CD14-positive monocyte (primary cell): ENCODE data around the gene TMEM45A. TPM values are rescaled to one million over a fixed set of nuclear protein-coding genes. Genes with fewer than 3 reads are reported as not detected.

ENCODE experiments used
- DNase-seq, 3 donors: peaks; one replicate each; pipeline ENCODE4 v3.0.0-alpha.2; 2011 to 2022
- H2AFZ ChIP-seq: 2 replicates; pipeline ENCODE4 v1.6.0; 2012; ENCODE audit warnings: mild to moderate bottlenecking, low read depth, low read length, inconsistent platforms; ENCODE audit not compliant: insufficient read depth, poor library complexity, severe bottlenecking
- H3K27ac ChIP-seq, 2 donors: 1 replicate in 1 of 2; 2 replicates in 1 of 2; pipeline ENCODE4 v1.5.1; 2012 to 2013; ENCODE audit warnings: low read length in 2 of 2, control low read depth in 1 of 2, inconsistent platforms in 1 of 2, low read depth in 1 of 2, mild to moderate bottlenecking in 1 of 2
- H3K27me3 ChIP-seq, 2 donors: one replicate each; pipeline versions ENCODE4 v1.6.0 to v1.6.1; 2011 to 2013; ENCODE audit warnings: low read length in 2 of 2; ENCODE audit not compliant: control insufficient read depth in 2 of 2, insufficient read depth in 2 of 2
- H3K36me3 ChIP-seq, 2 donors: replicated peaks in 1 of 2; 1 replicate in 1 of 2; 2 replicates in 1 of 2; pipeline versions ENCODE4 v1.5.1 to v1.6.1; 2012 to 2013; ENCODE audit warnings: low read length in 2 of 2, control low read depth in 1 of 2, inconsistent platforms in 1 of 2, mild to moderate bottlenecking in 1 of 2; ENCODE audit not compliant: insufficient read depth in 2 of 2, control insufficient read depth in 1 of 2
- H3K4me1 ChIP-seq, 2 donors: 1 replicate in 1 of 2; 2 replicates in 1 of 2; pipeline versions ENCODE4 v1.5.1 to v1.6.1; 2012 to 2013; ENCODE audit warnings: low read length in 2 of 2, control low read depth in 1 of 2, inconsistent platforms in 1 of 2, mild to moderate bottlenecking in 1 of 2, moderate library complexity in 1 of 2; ENCODE audit not compliant: insufficient read depth in 2 of 2, control insufficient read depth in 1 of 2
- H3K4me2 ChIP-seq: replicated peaks from 2 replicates; pipeline ENCODE3; 2012; ENCODE audit warnings: low read length, moderate library complexity, mild to moderate bottlenecking; ENCODE audit not compliant: poor library complexity, severe bottlenecking; ENCODE audit errors: extremely low read depth
- H3K4me3 ChIP-seq, 3 experiments: fragments of 200-600 bp in 1 of 3; sonication (generic) in 1 of 3; replicated peaks in 1 of 3; 1 replicate in 2 of 3; 2 replicates in 1 of 3; pipeline ENCODE4 v1.5.1; 2011 to 2013; ENCODE audit warnings: low read length in 3 of 3, mild to moderate bottlenecking in 3 of 3, control low read depth in 2 of 3, low read depth in 2 of 3, inconsistent platforms in 1 of 3, moderate library complexity in 1 of 3
- H3K79me2 ChIP-seq: 2 replicates; pipeline ENCODE4 v1.6.0; 2012; ENCODE audit warnings: mild to moderate bottlenecking, control low read depth, inconsistent platforms, low read length, moderate library complexity; ENCODE audit not compliant: insufficient read depth
- H3K9ac ChIP-seq: 2 replicates; pipeline ENCODE4 v1.6.0; 2017; ENCODE audit warnings: low read length, mild to moderate bottlenecking; ENCODE audit not compliant: insufficient read depth, poor library complexity, severe bottlenecking
- H3K9me3 ChIP-seq, 2 donors: replicated peaks in 1 of 2; 1 replicate in 1 of 2; 2 replicates in 1 of 2; pipeline versions ENCODE4 v1.5.1 to v1.6.1; 2012 to 2013; ENCODE audit warnings: low read length in 2 of 2, control low read depth in 1 of 2; ENCODE audit not compliant: control insufficient read depth in 1 of 2, insufficient read depth in 1 of 2
- H4K20me1 ChIP-seq: 2 replicates; pipeline ENCODE4 v1.6.0; 2012; ENCODE audit warnings: mild to moderate bottlenecking, low read length, control low read depth, moderate library complexity; ENCODE audit not compliant: insufficient read depth
- H3K27ac Mint-ChIP-seq, 7 donors: one replicate each; pipeline ENCODE4 v1.8.0; 2020; ENCODE audit warnings: mild to moderate bottlenecking in 7 of 7, mixed read lengths in 7 of 7, moderate library complexity in 6 of 7, inconsistent platforms in 2 of 7
- H3K27me3 Mint-ChIP-seq, 3 donors: one replicate each; pipeline ENCODE4 v1.8.0; 2021 to 2022; ENCODE audit warnings: low read depth in 3 of 3, mild to moderate bottlenecking in 3 of 3, mixed read lengths in 3 of 3, moderate library complexity in 3 of 3, inconsistent platforms in 1 of 3
- H3K36me3 Mint-ChIP-seq, 2 donors: one replicate each; pipeline ENCODE4 v1.8.0; 2020; ENCODE audit warnings: mixed read lengths in 2 of 2, inconsistent platforms in 1 of 2, mild to moderate bottlenecking in 1 of 2
- H3K4me1 Mint-ChIP-seq: one replicate; pipeline ENCODE4 v1.8.0; 2020; ENCODE audit warnings: mild to moderate bottlenecking, mixed read lengths
- H3K4me3 Mint-ChIP-seq, 2 donors: one replicate each; pipeline ENCODE4 v1.8.0; 2020; ENCODE audit warnings: mild to moderate bottlenecking in 2 of 2, mixed read lengths in 2 of 2, moderate library complexity in 1 of 2
- H3K9me3 Mint-ChIP-seq, 7 donors: one replicate each; pipeline ENCODE4 v1.8.0; 2020 to 2022; ENCODE audit warnings: mixed read lengths in 7 of 7, mild to moderate bottlenecking in 6 of 7, moderate library complexity in 6 of 7, inconsistent platforms in 2 of 7
- CTCF ChIP-seq: fragments of 200-600 bp; IDR thresholded peaks from one replicate; pipeline ENCODE4 v1.8.0; 2022; ENCODE audit warnings: antibody characterized with exemption, mild to moderate bottlenecking
- WGBS: methylation state at CpG from one replicate; pipeline ENCODE4 v1.1.5; 2013; ENCODE audit warnings: missing lambda C conversion rate; ENCODE audit not compliant: insufficient coverage; 5-methylcytosine and 5-hydroxymethylcytosine counted together
- intact Hi-C, 2 donors: fragments of 100-400 bp; cut with micrococcal nuclease; formaldehyde crosslinking; loops; one replicate each; pipeline versions ENCODE4 v1.15.0 to v1.15.1; 2023
- polyA plus RNA-seq, 3 donors: library from polyadenylated mRNA; depleted of rRNA in 1 of 3; unstranded in 2 of 3; stranded (reverse) in 1 of 3; fragments of 300-500 nt in 2 of 3; fragments of >200 nt in 1 of 3; fragmentation: Illumina TruSeq in 2 of 3; gene quantifications; 1 replicate in 2 of 3; 2 replicates in 1 of 3; pipeline ENCODE4 v1.2.3, GENCODE V29; 2012 to 2021

Gene TMEM45A
- polyA plus RNA-seq, 3 donors, result 0.03 to 1.5 (median 0.97) TPM

GRCh38 chr3:100537646-100538338 lies 45.4 kb downstream of the TMEM45A start:
- TF ChIP-seq CTCF, result no peak
- Histone ChIP-seq H3K4me3 (no peak overlapping the region), H3K27ac (no peak overlapping the region), H3K4me2 (no peak overlapping the region), H3K79me2 (no peaks in the 10 kb centered on the region), H2AFZ (no peak overlapping the region), H3K36me3 (no peaks in the 10 kb centered on the region), H3K4me1 (no peaks in the 10 kb centered on the region), H3K9me3 (no peaks in the 10 kb centered on the region), H3K9ac (no peak overlapping the region), H4K20me1 (no peaks in the 10 kb centered on the region), H3K27me3 (no peaks in the 10 kb centered on the region)
- Mint-ChIP-seq H3K27me3 (peaks cover 0 to 3% (median 2%) of the 10 kb centered on the region in 3 donors), H3K27ac (no peak overlapping the region), H3K4me3 (no peak overlapping the region), H3K9me3 (peaks cover 0 to 9% (median 5%) of the 10 kb centered on the region in 7 donors), H3K36me3 (peaks cover 4 to 8% of the 10 kb centered on the region in 2 donors), H3K4me1 (no peaks in the 10 kb centered on the region)
- intact Hi-C loops, result no loop called here
- no peak for DNase-seq
- WGBS, result 100% methylated on average over 4 of the region's 5 CpGs

- H3K4me3 Mint-ChIP-seq, result no peak overlapping the region
- H3K36me3 Mint-ChIP-seq, result peaks cover 4 to 8% of the 10 kb centered on the region in 2 donors
- no peaks in the 10 kb centered on the region for H4K20me1 ChIP-seq
- no peak overlapping the region for H3K4me3 ChIP-seq
- TF ChIP-seq CTCF, result no peak
- no peak overlapping the region for H3K27ac ChIP-seq
- peaks cover 0 to 3% (median 2%) of the 10 kb centered on the region in 3 donors for H3K27me3 Mint-ChIP-seq
- H3K4me1 ChIP-seq, result no peaks in the 10 kb centered on the region
- no peaks in the 10 kb centered on the region for H3K4me1 Mint-ChIP-seq
- no peak overlapping the region for H3K27ac Mint-ChIP-seq
- H3K9ac ChIP-seq, result no peak overlapping the region
- H3K36me3 ChIP-seq, result no peaks in the 10 kb centered on the region
- no peak overlapping the region for H3K4me2 ChIP-seq
- H3K27me3 ChIP-seq, result no peaks in the 10 kb centered on the region
- no peak for DNase-seq
- no peak overlapping the region for H2AFZ ChIP-seq
- no CpG with 5 or more reads among the region's 1 CpG for WGBS
- intact Hi-C loops, result no loop called here
- H3K9me3 Mint-ChIP-seq, result peaks cover 0 to 9% (median 5%) of the 10 kb centered on the region in 7 donors
- H3K79me2 ChIP-seq, result no peaks in the 10 kb centered on the region
- no peaks in the 10 kb centered on the region for H3K9me3 ChIP-seq
Observed at GRCh38 chr3:100538339-100538706, 45.9 kb downstream of the TMEM45A start.
